Hematopoietic multipotent progenitor cell treated with erythropoietin and hydrocortisone succinate and interleukin-3 and kit ligand, for 6 days (in vitro differentiated cells): Measurements from ENCODE around the gene GRIK2.
A peak's percentile ranks its signal among the peaks of the same experiment; 100 is the strongest.

Experiments used
- DNase-seq: peaks from one replicate; pipeline ENCODE4 v3.0.0-alpha.2; 2015

Gene GRIK2

DNA sequence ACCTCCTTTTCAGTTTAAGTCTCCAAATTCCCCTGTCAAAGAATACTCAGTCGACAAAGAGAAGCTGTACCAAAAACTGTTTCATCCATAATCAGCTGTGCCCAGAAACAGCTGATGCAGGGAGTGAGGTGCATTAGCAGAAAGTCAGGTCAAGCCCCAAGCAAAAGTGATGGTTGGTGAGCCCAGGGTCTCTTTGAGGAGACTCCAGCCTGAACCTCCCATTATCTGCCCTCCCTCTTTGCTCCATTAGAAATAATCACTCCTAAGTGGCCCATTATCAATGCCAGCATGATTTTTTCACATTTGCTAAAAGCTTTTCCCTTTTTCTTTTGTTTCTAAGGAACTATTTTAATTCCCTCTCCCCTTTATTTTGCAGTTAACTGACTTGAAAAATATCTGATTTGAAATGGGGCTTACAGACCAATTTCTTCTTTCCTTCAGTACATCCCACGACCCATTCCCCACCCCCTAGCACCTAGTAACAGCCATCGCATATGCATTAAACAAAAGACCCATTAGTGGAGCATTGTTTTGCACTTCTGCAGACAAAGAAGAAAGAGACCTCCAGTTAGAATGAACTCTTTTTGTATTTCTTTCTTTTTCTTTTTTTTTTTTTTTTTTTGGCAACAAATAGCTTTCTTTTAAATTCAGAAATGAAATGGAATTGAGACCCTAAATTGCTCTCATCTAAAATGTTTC is 257.0 kb downstream of the GRIK2 start:
- no peak for DNase-seq

DNA sequence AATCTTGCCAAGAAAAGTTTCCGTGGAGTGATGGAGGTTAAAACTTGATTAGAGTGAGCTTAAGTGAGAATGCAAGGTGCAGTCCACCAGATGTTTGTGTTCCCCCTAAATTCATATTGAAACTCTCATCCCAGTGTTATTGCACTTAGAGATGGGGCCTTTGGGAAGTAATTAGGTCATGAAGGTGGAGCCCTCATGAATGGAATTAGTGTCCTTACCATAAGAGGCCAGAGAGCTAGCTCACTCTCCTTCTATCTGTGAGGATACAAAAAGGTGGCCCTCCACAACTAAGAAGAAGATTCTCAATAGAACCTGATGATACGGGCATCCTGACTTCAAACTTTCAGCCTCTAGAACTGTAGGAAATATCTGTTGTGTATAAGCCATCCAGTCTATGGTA is 258.6 kb downstream of the GRIK2 start:
- no peak for DNase-seq

DNA sequence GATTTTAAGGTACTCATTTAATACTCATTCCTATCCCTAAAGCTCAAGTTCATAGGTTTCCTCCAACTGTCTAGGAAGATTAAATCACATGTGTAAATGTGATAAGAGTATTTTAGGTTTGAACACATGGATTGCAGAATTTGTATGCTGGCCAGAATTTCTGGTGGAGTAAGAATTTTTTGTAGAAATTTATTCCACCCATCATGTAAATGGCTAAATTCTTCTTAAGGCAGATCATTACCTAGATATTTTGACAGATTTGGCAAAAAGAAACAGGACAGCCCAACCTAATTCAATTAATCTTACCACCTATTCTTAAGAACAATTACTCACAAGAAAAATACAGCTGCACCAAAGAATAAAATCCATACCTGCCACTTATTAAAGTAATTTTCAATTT is 261.6 kb downstream of the GRIK2 start:
- no peak for DNase-seq

DNA sequence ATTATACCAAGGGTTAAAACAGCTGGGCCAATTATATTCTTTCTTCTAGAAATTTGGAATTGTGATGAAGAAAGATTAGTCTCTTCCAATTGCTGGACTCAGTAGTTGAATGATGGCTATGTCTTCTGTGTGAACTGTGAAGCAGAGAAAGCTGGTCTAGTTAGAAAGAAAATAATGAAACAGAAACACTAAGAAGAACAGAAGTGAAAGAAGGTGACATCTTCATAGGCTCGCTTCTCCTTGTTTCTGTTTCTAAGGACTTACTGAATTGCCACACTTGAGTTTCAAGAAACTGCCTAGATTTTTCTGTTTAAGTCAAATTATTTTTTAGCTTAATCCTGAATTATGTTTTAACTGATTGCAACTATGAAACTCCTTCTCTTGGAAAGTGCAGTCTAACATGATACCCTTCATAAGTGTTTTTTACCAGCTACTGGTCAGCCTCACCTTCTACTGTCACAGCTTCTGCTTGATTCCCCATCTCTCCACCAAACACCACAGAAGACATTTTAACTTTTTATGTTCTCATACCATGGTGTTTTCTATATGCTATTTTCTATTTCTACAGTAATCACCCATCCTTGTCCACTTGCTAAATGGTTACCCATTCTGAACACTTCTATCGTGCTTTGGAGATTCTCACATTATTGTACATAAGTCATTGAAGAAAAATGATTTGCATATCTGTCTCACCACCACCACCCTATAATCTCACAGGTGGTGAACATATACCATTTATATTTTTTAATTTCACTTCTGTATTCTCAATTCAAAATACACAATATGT is 268.8 kb downstream of the GRIK2 start:
- DNase-seq, result no peak

DNA sequence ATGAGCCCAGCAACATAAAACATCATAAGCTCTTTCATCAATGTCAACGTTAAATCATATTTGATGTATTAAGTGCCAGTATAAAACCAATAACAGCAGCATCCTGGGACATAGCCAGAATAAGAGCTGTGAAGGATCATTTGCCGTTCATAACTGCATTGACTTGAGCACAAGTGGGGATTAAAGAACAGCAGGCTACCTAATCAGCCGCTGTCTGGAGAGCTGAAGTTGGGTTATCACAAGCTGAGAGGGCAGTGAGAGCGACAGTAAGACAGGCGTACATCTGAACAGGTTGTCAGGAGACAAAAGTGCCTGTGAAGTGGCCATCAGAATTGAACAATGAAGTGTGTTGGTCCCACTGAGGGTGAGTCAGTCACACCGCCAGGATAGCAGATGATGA is 269.6 kb downstream of the GRIK2 start:
- DNase-seq, result no peak

DNA sequence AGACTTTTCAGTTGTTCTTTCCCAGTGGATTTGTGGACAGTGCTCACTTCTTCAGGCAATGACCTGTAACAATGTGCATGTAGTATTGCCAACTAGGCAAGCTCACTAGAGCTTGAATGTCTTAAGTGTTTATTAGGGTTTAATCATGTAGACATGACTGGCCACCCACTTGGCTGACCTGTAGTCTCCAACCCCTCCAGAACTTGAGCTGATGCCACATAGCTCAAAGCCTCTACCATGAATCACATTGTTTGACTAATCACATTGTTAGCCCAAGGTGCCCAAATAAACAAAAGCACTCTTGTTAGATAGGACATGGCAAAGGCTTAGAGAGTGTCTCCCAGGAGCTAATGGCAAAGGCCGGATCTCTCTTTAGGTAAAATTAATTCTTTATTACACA is 272.7 kb downstream of the GRIK2 start:
- DNase-seq, result no peak

DNA sequence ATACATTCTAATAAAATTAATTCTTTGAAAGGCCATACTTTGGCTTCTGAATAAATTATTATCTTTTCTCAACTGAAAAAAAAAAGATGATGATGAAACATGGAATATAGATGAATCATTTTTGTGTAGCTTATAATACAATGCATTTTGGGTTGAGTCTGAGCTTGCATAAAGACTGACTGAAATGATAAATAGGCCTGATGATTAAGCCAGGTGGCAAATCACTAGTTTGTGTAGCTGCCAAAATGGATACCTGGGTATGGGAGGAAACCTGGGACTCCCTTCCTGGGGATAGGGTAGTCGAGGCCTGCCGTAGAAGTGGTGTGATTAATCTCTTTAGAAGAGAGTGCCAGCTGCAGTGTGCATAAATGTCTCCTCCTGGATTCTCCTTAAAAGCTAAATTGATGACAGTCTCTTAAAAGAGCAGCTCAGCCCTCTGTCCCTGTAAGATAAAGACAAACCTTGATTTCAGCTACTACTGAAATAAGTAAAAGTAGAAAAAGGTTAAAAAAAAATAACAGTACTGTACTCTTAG is 275.1 kb downstream of the GRIK2 start:
- no peak for DNase-seq

DNA sequence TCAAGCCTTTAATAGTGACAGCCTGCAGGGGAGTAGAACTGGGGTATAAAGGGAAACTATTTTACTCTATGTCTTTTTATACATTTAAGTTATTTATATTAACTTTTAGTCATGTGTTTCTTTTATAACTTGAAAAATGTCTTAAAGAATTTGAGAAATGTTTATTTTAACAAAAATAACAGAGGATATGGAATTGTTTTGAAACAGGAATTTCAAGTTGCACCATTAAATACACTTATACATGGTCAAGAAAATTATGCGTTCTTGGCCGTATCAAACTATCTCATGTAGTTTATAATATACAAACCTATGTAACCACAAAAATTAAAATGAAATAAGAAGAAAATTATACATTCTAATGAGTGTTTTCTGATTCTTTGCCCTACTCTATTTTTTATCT is 282.7 kb downstream of the GRIK2 start:
- no peak for DNase-seq

DNA sequence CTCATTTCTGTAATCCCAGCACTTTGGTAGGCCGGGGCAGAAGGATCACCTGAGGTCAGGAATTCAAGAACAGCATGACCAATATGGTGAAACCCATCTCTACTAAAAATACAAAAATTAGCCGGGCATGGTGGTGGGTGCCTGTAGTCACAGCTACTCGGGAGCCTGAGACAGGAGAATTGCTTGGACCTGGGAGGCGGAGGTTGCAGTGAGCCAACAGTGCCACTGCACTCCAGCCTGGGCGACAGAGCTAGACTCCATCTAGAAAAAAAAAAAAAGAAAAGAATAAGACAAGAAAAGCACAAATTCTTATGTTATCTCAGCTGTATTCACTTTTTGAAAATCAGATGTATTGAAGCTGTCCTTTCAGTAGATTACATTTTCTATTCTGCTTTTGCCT is 289.4 kb downstream of the GRIK2 start:
- no peak for DNase-seq

DNA sequence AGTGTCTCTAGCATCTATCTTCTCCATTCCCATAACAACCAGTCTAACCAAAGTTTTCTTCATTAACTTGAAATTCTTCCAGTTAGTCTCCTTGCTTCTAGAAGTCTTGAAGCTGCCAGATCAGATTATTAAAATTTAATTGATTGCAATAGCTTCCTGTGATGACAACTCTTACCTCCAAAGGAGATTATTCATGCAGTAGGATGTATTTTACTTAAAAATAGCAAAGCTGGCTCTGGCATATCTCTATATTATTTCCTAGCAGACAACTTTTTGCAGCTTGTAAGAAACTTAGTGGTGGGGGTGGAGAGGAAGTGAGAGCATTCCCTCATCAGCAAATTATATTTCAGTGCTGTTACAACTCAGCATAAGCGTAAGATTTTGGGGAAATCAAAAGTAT is 290.4 kb downstream of the GRIK2 start:
- DNase-seq, result no peak

DNA sequence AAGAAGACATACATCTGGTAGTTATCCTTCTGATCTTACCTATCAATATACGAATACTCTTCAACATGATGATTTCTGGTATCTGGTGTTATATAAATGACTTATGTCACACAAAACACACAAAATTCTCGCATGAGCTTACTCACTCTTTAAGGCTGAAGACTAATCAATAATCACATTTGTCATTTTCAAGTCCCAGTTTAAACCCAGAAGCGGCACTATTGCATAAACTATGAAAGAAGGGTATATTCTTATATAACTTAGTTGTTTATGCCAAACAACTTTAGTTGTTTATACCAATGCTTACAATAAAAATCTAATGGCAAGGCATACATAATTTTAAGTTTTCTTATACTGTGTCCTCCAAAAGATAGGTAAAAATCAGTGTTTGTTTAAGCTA is 293.1 kb downstream of the GRIK2 start:
- no peak for DNase-seq

DNA sequence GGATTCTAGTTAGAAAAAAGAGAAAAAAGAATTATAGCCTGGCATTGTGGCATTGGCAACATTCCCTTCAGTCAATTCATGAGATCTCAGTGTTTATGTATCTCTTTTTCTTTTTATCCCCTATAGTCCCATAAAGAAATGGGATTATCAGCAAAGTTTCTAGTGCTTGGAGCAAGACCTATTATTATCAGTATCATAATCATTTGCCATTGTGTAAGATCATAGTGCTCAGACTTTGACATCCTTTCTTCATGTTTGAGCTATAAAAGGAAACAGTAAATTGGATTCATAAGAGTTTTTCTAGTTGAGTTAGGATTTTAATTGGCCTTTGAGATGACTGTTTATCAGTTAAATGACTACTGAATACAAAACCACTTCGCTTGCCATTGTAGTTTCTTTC is 295.6 kb downstream of the GRIK2 start:
- no peak for DNase-seq

DNA sequence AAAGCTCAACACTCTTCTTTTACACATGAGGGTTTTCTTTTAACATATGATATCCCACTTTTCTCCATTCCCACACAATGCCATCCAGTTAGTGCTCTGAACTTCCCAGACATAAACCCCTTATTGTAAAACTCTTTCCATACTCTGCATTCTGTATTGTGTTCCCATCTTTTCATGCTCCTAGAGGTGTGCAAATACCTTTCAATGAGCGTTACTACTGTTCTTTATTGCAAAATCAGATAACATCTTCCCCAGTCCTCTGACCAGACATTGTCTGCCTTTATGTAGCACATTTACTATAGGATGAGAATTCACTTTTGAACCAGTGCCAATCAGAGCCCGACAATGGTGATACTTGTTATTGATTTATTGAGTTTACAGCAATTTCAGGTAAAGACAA is 296.2 kb downstream of the GRIK2 start:
- no peak for DNase-seq

DNA sequence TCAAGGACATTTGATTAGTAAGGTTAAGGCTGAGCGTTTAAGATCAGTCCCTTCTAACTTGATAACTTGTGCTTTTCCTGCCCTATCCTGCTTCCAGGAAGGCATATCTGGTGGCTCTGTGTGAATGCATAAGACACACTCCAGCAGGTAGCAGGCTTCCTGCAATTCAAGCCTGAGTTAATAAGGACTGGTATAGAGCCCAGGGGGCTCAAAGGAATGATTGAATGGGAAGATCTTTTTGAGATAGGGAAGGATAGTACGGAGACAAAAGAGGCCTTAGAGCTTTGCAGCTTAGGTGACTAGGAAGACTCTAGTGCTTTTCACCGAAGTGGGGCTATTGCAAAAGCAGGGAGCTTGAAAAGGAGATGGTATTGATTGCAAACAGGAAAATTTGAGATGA is 307.1 kb downstream of the GRIK2 start:
- DNase-seq, result no peak

DNA sequence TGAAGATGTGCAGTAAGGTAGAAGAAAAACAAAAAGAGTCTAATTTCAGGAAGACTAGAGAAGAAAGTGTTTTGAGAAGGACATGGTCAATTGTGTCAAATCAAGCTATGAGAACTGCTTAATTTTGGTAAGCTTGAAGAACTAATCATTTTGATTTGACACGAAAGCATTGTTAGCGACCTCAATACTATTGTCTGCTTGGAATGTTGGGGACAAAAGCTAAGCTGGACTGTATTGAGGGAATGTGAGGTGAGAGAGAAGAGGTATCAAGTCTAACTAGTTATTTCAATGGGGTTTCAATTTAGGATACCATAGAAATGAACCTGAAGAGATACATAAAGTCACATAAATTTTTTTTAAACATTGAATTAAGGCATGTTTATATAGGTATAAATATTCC is 309.8 kb downstream of the GRIK2 start:
- no peak for DNase-seq

DNA sequence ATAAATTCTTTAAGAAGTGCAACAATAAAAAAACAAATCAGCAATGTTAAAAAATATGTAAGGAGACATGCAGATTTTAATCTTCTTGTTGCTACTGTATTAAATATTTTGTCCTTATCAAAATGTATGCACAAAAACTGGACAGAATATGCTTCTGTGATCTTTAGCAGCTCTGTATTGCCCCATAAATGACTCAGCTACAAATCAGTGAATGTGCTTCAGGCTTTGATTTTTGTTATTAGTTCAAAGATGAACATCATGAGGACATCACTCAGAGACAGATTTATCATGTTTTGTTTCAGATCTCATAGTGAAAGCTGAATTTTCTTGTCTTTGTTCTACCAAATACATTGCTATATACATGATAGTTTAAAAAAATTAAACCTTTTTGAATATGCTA is 312.4 kb downstream of the GRIK2 start:
- DNase-seq, result no peak

DNA sequence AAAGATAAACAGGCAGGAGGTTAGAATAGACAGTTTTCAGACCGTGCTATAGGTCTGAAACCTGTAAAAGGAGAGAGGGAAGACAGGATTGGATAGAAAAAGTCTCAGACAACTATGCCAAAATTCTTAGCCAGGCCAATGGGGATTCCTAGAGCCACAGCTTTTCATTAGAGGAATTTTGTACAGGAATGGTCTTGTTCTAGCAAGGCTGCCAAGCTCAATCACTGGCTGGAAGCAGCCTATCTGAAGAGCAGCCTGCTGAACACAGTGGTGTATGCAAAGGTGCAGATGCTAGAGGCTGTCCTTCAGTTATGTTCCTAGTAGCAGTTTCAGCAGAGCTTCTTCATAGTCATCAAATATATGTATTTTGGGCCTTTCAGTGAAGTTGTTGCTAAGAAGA is 313.1 kb downstream of the GRIK2 start:
- no peak for DNase-seq

DNA sequence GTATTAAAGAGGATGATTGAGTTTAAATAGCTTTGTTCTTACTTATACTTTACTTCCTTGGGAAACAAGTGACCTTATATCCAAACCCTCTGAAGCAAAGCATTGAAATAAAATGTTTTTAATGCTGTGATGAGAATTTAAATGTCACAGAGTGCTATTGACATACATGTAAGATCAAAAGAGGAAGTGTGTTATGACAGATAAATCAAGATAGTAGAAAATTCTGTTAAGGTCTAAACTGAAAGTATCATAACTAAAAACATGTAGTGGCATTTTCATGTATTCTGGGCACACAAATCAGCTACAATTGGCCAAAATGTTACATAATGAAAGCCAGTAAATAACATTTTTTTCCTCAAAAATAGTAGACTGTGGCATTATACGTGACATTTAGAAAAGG is 318.0 kb downstream of the GRIK2 start:
- DNase-seq, result peak; percentile 53

DNA sequence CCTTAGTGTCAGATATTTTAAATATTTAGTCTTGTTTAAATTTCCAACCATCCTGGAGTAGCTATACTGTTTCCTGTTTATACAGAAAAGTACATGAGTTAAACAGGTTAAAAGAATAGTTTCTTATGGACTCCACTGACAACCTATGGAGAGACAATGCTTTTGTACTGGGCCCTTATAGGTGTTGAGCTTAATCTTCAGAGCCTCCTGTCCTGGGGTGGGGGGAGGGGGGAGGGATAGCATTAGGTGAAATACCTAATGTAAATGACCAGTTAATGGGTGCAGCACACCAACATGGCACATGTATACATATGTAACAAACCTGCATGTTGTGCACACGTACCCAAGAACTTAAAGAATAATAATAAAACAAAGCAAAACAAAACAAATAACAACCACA is 322.9 kb downstream of the GRIK2 start:
- DNase-seq, result no peak

DNA sequence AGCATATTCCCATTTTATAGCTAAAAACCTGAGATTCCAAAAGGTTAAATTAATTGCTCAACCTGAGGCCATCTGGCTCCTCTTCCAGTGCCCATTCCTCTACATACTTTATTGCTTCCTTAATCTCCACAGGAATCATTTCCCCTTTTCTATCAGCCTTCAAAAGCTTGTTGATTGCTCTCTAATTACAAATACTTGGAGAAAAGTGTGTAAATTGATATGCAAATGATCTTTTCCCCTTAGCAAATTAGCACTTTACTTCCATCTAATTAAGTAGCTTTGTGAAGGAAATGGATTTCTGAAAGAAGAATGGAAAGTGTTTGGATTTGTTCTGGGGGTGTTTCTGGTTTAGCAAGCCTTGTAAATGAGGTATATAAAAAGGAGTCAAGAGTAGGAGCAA is 323.3 kb downstream of the GRIK2 start:
- DNase-seq, result no peak

DNA sequence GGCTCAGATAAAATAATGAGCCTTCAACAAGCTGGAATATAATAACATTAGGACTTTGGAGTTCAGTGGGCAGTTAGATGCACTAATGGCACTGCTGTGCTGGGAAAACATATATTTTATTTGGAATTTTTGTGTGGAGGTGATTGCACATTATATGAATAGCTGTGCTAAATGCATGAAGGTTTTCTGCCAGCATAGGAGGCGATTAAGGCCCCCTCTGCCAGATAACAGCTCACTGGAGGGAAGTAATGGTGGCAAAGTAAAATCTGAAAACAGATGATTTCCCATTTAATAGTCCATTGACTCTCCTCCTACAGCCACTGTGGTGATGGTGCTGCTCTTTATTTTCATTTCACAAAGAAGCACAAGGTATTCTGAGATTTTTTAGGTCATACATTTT is 326.0 kb downstream of the GRIK2 start:
- DNase-seq, result no peak

DNA sequence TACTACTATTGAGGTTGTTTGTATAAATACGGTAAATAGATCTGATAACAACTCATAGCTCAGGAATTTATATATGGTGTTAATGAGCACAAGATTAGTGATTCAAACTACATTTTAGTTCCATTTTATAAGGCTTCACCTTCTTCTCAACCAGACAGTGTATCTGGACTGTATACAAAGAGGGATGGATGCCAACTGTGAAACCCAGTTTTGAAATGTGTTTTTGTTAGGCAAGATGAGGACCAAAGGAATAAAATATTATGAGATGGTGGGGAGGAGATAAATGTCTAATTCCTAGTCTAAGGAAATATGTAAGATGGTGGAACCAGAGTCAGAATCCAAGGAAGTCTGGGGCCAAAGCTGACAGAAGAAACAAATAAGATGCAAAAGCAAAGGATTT is 329.0 kb downstream of the GRIK2 start:
- DNase-seq, result no peak

DNA sequence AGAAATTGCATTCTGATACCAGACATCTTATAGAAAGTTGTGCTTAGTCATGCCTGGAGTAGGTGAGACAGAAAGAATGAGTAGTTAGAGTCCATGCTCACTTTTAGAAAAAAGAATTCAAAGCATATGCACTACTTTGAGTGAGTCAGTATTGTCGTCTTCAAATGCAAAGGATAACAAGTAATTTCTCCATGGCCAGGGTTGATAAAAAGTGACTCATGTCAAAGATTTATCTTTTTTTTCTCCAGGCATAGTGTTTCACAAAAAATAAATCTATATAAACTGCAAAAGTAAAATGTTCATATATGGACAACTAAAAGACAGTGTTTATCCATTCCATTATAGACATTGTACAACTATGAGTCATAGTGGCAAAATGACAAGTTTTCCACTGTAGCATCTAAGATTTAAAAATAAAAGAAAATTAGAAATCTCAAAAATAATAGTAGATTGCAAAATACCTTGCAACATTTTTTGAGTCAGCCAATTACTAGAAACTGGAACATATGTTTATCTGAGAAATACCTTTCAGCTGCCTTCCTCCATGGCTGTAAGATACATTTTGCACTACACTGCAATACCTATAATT is 329.6 kb downstream of the GRIK2 start:
- DNase-seq, result no peak

DNA sequence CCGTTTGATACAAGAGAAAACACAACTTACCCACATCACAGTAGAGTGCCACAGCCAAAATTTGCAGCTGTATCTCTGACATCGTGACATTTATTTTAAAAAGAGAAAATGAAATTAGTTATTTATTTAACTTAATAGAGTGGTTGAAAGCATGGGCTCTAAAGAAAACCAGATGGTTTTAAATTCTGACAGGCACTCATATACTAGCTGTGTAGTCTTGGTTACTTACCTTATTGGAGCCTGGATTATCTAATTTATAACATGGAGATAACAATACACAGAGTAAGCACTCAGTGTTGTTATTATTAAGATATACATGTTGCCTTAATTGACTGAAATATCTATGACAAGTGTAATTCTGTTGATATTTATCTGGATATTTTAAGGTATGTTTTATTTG is 334.9 kb downstream of the GRIK2 start:
- DNase-seq, result no peak
